ENCODE data around the gene CYB5D1.
"Not testable (repeated sequence)": the region's sequence is repeated elsewhere in the genome, so short reads cannot be mapped to it uniquely, and the experiment has no call there.

CYB5D1 gene, protein sequence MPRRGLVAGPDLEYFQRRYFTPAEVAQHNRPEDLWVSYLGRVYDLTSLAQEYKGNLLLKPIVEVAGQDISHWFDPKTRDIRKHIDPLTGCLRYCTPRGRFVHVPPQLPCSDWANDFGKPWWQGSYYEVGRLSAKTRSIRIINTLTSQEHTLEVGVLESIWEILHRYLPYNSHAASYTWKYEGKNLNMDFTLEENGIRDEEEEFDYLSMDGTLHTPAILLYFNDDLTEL

DNA sequence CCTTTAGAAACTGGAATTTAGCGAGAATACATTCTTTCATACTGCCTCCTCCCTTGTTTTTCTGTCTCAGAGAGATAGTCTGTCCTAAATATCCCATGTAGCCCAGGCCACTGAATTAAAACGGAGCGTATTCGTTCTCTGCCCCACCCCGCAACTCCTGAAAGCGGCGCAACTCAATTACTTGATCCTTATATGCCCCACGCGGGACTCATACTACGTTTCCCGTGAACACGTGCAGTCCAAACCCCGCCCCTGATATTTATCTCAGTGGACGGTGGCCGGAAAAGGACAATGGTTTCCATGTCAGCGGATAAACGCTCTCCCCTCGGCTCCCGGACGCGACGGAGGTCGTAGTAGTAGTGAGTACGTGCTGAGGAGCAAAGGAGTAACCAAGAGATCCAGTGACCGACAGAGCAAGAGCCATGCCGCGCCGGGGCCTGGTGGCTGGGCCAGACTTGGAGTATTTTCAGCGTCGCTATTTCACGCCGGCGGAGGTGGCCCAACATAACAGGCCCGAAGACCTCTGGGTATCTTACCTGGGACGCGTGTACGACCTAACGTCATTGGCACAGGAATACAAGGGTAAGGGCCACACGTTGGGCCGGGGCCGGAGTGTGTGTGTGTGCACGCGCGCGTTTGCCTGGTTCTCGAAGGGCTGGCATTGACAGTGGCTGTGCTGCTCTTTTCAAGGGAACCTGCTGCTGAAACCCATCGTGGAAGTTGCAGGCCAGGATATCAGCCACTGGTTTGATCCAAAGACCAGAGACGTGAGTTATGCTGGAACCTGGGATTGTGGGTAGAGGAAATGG, at the start of gene CYB5D1:
TSS of gene CYB5D1 (plus strand) at position 291 of the 809 bp plus-strand sequence. CDS start at position 423, 132 bp downstream.
- DNase-seq: peak; percentile 93

DNA sequence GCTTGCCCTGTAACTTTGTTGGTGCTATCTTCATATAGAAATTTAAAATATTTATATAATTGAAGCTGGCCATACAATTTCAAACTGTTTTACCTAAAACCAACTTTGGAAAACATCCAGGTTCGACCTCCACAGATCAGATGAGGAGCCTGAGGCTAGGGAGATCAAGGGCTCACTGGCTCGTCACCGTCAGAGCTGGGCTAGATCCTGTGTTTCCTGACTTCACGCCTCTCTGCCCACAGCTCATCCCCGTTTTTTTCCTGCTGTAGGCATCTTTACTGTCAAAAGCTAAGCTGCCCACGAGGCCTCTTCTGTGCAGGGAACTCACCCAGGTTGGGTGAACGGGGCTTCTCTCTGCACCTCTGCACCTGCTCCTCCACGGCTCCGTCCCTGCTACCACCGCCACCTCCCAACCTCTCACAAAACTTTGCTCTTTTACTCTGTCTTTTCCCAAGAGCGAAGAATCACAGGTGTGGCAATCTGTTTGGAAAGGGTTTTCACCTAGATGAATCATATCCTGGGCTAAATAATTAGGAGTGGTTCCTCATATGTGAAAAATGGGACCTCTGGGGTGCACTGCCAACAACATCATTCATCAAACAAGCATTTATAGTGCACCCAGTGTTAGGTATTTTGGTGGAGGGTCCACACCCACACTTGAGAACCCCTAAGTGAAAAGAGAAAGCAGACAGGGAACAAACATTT, 48.6 kb upstream of the CYB5D1 start:
- no peak for DNase-seq

DNA sequence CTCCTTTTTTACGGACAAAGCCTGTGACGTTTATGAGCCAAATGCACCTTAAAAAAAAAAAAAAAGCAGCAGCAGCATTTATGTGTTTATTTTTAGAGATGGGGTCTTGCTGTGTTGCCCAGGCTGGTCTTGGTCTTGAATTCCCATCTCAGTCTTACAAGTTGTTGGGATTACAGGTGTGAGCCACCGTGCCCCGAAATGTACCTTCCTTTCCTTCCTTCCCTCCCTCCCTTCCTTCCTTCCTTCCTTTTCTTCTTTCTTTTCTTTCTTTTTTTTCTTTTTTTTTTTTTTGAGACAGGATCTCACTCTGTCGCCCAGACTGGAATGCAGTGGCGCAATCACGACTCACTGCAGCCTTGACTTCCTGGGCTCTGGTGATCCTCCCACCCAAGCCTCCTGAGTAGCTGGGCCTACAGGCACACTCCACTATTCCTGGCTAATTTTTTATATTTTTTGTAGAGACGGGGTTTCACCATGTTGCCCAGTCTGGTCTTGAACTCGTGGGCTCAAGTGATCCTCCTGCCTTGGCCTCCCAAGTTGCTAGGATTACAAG, 47.9 kb upstream of the CYB5D1 start:
- not testable (repeated sequence) for DNase-seq

DNA sequence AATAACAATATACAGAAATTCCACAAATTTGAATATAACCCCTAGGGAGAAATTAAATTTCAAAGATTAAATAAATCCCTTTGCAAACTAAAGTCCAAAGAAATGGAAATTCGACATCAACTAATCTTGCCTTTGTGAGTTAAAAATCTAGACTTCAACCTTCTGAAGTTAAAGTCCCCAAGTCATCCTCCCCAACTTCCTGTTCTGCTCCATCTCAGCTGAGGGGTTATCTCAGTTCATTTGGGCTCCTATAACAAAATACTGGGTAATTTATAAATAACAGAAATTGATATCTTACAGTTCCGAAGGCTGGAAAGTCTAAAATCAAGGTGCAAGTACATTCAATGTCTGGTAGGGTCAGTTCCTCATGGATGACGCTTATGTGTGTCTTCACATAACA, 46.6 kb upstream of the CYB5D1 start:
- DNase-seq: no peak

DNA sequence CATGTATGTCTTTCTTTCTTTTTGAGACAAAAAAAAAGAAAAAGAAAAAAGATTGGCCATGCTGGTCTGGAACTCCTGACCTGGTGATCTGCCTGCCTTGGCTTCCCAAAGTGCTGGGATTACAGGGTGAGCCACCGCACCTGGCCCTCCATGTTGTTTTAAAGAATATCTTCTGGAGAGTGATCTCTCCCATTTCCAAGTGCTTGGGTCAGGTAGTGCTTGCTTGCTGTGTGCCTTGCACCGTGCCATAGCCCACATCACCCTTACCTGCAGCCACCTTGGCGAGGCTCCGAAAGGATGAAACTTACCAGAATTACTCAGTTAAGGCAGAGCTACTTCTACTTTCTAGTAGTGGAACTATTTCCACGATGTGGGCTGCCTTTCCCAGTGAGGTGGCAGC, 42.8 kb upstream of the CYB5D1 start:
- DNase-seq: no peak

DNA sequence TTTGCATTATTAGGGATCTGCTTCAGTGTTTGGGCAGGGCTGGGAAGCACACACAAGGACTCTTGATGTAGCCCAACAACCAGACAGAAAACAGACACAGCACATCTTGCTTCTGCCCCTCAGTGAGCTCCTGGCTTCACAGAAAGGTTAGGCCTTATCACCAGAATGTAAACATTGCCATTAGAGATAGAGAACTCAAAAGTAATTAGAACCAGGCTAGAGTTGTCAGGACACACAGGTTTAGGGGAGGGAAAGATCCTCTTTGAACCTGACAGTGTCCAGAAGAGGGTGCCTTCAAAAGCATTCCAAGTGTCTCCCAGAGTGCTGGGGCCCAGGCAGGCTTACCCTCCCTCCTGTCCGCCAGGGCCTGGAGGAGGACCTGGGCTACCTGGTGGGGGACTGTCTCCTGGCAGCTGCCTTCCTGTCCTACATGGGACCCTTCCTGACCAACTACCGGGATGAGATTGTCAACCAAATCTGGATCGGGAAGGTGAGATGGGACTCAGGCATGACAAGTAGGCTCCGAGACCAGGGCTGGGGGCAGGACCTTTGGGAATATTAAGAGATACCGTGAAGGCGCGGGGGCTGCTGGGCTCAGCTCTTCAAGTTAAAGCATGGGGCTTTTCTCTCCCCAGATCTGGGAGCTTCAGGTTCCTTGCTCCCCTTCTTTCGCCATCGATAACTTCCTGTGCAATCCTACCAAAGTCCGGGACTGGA, 40.7 kb upstream of the CYB5D1 start:
- DNase-seq: no peak

DNA sequence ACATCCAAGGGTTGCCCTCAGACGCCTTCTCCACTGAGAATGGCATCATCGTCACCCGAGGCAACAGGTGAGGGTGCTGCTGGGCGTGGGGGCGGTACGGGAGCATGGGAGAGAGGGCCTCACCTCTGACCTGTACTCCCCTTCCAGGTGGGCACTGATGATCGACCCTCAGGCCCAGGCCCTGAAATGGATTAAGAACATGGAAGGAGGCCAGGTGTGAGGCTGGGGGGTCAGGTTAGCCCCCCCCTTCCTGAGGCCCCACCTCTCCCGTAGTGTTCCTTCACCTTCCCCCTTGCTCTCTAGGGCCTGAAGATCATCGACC, 40.2 kb upstream of the CYB5D1 start:
- DNase-seq: no peak

DNA sequence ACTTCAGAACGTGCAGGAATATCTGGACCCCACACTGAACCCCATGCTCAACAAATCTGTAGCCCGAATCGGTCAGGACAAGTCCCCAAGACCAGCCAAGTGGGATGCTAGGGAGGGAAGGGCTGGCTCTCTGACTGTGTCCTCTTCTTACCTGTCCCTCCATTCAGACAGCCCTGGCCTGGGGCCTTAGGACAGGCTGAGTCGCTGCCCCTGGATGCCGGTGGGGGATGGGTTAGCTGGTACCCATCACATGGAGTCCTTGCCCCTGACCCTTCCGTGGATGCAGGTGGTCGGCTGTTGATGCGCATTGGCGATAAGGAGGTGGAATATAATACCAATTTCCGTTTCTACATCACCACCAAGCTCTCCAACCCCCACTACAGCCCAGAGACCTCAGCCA, 39.8 kb upstream of the CYB5D1 start:
- no peak for DNase-seq

DNA sequence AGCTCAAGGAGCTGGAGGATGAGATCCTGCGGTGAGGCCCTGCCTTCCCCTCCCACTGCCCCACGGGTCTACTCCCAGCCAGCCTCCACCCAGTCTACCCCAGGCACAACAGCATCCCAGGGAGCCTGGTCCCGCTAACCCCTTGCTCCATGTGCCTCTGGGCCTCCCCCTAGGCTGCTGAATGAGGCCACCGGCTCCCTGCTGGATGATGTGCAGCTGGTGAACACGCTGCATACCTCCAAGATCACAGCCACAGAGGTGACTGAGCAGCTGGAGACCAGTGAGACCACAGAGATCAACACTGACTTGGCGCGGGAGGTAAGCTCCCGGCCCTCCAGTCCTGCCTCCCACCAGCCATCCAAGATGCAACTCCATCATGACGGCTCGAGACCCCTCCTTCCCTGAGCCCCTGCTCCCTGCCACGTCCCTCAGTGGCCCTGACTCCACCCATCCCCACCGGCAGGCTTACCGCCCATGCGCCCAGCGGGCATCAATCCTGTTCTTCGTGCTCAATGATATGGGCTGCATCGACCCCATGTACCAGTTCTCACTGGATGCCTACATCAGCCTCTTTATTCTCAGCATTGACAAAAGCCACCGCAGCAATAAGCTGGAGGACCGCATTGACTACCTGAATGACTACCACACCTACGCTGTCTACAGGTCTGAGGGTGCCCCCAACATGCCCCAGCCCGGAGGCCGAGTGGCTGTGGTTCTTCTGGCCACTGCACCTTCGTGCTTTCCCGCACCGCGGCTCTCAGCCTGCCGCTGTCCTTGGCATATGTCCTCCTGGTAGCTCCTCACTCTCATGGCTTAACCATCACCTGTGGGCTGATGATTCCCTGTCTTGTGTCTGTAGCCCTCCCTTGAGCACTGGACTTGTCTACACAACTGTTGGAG, 38.8 kb upstream of the CYB5D1 start:
- DNase-seq: no peak

DNA sequence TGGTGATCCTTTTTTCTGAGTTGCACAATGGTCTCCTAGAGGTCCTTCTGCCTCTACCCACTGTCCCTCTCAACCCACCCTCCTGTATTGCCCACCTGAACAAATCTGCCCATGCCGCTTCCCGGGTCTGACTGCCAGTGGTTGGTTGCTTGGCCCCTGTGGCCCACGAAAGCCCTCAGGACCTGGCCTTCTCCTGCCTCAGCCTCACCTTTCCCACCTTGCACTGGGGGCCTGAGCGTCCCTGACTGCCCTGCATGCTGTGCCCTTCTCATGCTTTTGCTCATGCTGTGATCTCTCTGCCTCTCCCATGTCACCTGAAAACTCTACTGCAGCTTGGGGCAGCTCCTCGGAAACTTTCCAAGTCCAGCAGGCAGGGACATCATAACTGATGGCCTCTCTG, 37.6 kb upstream of the CYB5D1 start:
- DNase-seq: no peak

DNA sequence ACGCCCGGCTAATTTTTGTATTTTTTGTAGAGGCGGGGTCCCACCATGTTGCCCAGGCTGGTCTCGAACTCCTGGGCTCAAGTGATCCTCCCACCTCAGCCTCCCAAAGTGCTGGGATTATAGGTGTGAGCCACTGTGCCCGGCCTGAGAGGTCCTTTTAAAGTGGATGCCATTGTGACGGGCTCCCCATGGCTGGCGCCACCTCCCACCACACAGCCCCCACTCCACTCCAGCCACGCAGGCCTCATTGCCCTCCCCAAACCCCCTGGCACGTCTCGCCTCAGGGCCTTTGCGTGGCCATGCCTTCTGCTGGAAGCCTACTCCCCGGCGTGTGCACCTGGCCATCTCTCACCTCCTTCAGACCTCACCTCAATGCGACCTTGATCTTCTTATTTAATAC, 35.7 kb upstream of the CYB5D1 start:
- DNase-seq: no peak

DNA sequence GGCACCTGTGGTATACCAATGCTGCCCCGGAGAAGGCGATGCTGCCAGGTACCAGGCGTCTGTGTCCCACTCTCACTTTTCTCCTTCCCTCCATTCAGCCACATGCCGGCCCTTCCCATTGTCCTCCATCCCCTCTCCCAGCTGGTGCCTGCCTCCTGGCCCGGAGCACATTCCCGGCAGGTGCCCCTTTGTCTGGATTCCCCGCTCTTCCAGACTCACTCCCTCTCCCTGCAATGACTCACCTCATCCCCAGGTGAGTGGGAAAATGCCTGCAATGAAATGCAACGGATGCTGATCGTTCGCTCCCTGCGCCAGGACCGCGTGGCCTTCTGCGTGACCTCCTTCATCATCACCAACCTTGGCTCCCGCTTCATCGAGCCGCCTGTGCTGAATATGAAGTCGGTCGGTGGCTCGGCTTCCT, 34.2 kb upstream of the CYB5D1 start:
- DNase-seq: no peak

DNA sequence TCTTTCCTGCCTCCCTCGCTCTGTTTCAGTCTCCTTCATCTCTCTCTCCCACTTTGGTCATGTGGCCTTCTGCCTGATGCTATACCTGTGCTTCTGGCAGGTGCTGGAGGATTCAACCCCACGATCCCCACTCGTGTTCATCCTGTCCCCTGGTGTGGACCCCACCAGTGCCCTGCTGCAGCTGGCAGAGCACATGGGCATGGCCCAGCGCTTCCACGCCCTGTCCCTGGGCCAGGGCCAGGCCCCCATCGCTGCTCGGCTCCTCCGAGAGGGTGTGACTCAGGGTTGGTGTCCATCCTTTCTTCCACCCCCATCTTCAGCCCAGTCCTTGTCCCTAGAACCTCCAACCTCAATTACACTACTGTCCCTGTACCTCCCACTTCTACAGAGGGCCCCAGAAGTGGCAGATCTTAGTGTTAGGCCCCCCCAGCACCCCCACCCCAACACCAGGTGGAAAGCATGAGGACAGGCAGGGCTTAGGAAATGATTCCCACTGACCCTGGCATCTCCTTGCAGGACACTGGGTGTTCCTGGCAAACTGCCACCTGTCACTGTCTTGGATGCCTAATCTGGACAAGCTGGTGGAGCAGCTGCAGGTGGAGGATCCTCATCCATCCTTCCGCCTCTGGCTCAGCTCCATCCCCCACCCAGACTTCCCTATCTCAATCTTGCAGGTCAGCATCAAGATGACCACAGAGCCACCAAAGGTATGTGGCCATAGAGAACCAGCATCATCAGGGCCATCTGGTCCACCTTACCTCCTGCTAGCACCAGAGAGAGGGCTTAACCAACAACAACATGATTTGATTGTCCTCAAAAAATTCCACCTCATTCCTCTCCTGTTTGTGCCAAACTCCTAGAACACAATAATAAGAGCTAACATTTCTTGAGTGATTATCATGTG, 33.5 kb upstream of the CYB5D1 start:
- DNase-seq: no peak

DNA sequence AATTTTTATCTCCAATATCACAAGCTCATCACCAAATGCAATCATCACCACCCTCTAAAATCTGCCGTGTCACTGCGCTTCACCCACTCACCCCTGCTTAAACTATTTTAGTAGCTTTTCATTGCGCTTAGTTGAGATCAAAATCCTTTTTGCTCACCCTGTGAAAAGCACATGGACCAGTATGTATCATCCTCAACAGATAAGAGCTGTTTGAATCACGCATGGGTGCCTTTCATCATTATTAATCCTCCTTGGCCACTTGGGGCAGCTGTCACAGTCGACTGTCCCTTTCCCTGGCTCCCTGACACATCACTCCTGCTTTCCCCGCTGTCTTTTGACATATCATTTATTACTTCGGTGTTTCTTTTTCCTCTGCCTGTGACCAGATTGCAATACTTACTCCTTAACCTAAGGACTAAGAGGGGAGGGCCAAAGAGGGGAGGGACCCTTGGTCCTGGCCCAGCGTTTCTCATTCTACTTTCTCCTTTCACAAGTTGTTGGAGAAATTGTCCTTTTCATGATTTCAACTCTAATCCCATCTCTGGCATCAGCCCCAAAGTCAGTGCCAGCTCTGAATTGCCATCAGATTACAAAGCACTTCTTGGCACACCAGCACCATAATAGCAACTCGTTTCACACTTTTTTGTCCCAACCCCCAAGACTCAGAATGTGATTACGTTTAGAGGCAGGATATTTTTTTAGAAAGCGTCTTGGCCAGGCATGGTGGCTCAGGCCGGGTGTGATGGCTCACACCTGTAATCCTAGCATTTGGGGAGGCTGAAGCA, 32.4 kb upstream of the CYB5D1 start:
- DNase-seq: no peak

DNA sequence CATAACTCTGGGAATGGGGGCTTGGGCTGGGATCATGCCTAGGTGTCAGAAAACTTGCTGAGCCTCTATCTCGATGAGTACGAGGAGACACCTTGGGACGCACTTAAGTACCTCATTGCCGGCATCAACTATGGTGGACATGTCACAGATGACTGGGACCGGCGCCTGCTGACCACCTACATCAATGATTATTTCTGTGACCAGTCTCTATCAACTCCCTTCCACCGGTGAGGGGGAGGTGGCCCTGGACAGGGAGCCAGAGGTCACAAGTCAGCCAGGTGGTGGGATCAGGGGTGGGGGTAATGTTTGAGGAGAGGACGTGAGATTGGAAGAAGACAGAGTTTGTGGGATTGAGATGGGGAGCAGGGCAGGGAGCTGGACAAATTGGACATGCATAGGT, 27.2 kb upstream of the CYB5D1 start:
- DNase-seq: no peak

DNA sequence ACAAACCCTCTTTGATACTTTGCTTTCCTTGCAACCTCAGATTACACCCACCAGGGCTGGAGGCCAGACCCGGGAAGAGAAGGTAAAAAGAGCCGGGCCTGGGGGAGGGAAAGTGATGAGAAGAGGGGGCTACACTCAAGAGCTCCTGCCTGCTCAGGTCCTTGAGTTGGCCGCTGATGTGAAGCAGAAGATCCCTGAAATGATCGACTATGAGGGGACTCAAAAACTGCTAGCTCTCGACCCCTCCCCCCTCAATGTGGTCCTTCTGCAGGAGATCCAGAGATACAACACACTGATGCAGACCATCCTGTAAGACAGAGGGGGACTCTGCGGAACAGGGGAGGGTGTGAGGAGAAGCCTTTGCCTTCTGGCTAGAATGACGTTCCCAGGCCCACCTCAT, 26.6 kb upstream of the CYB5D1 start:
- DNase-seq: no peak

DNA sequence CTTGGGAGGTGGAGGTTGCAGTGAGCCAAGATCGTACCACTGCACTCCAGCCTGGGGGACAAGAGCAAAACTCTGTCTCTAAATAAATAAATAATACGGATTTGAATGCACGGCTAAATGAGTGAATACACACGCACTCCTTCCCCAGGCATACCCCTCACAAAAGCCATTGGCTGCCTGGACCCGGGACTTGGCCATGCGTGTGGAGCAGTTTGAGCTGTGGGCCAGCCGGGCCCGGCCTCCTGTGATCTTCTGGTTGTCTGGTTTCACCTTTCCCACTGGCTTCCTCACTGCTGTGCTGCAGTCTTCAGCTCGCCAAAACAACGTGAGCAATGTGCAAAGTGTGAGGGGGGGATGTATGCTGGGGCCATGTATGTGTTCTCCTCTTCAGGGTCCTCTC, 25.4 kb upstream of the CYB5D1 start:
- no peak for DNase-seq

DNA sequence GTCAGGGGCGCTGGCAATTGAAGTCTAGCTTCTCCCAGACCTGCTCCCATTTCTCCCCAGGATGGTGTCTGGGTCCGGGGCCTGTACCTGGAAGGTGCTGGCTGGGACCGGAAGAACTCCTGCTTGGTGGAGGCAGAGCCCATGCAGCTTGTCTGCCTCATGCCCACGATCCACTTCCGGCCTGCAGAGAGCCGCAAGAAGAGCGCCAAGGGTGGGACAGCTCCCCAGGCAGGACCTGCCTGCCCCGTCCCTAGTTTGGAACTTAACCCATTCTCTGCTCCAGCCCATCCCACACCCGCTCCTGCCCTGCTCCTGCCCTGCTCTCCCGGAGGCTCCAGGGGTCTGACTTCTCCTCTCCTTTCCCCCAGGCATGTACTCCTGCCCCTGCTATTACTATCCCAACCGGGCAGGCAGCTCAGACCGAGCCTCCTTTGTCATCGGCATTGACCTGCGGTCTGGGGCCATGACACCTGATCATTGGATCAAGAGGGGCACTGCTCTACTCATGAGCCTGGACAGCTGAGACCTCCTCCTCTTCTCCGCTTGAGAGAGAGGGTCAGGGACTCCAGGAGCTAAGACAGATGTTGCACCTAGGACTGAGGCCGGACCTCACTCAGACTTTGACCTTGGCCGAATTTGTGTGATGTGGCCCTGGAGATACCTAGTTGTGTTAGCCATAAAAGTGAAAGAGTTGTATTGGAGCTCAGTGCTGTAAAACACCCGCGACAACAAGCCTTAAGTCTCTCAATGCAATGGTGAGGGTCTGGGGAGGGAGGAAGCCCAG, 24.6 kb upstream of the CYB5D1 start:
- DNase-seq: no peak

All from activated CD4-positive, alpha-beta T cell treated with anti-CD3 and anti-CD28 coated beads, Interleukin-10, Interleukin-2, amounts not matched to agents 100 ng/mL and 50 ng/mL, durations not matched to agents 16 hours and 8 hours (primary cell).